ENCODE data around the gene HOXA10. TPM values are rescaled to one million over a fixed set of nuclear protein-coding genes. Genes with fewer than 3 reads are reported as not detected.

Gene HOXA10
- total RNA-seq, 1 donor from 2014 or later, result not detected

- Histone ChIP-seq H3K27ac (replicated peaks) (no peak overlapping the region), H3K4me3 (no peak overlapping the region), H3K27me3 (ENCODE audit: low read depth) (peaks cover 100% of the 10 kb centered on the region), H3K4me1 (peaks cover 10% of the 10 kb centered on the region), H3K36me3 (no peaks in the 10 kb centered on the region), H3K9me3 (replicated peaks) (no peaks in the 10 kb centered on the region)
- no peak for DNase-seq
- intact Hi-C loops (cut with micrococcal nuclease), result no loop called here
- TF ChIP-seq CTCF (IDR thresholded peaks at IDR 0.05; ENCODE audit: borderline replicate concordance), result no peak
These were observed 47.4 kb downstream of the HOXA10 start for GRCh38 chr7:27126596-27127327.

GRCh38 chr7:27125986-27126394 lies 48.1 kb downstream of the HOXA10 start:
- no peak for TF ChIP-seq CTCF (IDR thresholded peaks at IDR 0.05; ENCODE audit: borderline replicate concordance)
- no peaks in the 10 kb centered on the region for H3K9me3 ChIP-seq (replicated peaks)
- no peaks in the 10 kb centered on the region for H3K36me3 ChIP-seq
- H3K4me3 ChIP-seq, result no peak overlapping the region
- peaks cover 98% of the 10 kb centered on the region for H3K27me3 ChIP-seq (ENCODE audit: low read depth)
- intact Hi-C loops (cut with micrococcal nuclease), result no loop called here
- H3K27ac ChIP-seq (replicated peaks), result no peak overlapping the region
- no peak for DNase-seq
- H3K4me1 ChIP-seq, result peaks cover 6% of the 10 kb centered on the region

GRCh38 chr7:27124902-27125689 lies 49.0 kb downstream of the HOXA10 start:
- Histone ChIP-seq H3K27ac (replicated peaks) (no peak overlapping the region), H3K27me3 (ENCODE audit: low read depth) (peaks cover 98% of the 10 kb centered on the region), H3K4me1 (no peaks in the 10 kb centered on the region), H3K36me3 (no peaks in the 10 kb centered on the region), H3K9me3 (replicated peaks) (no peaks in the 10 kb centered on the region), H3K4me3 (no peak overlapping the region)
- no peak for TF ChIP-seq CTCF (IDR thresholded peaks at IDR 0.05; ENCODE audit: borderline replicate concordance)
- no peak for DNase-seq
- intact Hi-C loops (cut with micrococcal nuclease), result no loop called here

- Histone ChIP-seq H3K9me3 (replicated peaks) (no peaks in the 10 kb centered on the region), H3K27me3 (ENCODE audit: low read depth) (peaks cover 98% of the 10 kb centered on the region), H3K4me1 (no peaks in the 10 kb centered on the region), H3K36me3 (no peaks in the 10 kb centered on the region), H3K4me3 (no peak overlapping the region), H3K27ac (replicated peaks) (no peak overlapping the region)
- no peak for TF ChIP-seq CTCF (IDR thresholded peaks at IDR 0.05; ENCODE audit: borderline replicate concordance)
- intact Hi-C loops (cut with micrococcal nuclease), result no loop called here
- no peak for DNase-seq
These were observed 49.8 kb downstream of the HOXA10 start for GRCh38 chr7:27124096-27124901.

GRCh38 chr7:27123477-27124053 lies 50.6 kb downstream of the HOXA10 start:
- no peaks in the 10 kb centered on the region for H3K36me3 ChIP-seq
- peaks cover 98% of the 10 kb centered on the region for H3K27me3 ChIP-seq (ENCODE audit: low read depth)
- intact Hi-C loops (cut with micrococcal nuclease), result no loop called here
- DNase-seq, result no peak
- no peak overlapping the region for H3K27ac ChIP-seq (replicated peaks)
- H3K4me1 ChIP-seq, result no peaks in the 10 kb centered on the region
- no peaks in the 10 kb centered on the region for H3K9me3 ChIP-seq (replicated peaks)
- no peak for TF ChIP-seq CTCF (IDR thresholded peaks at IDR 0.05; ENCODE audit: borderline replicate concordance)
- H3K4me3 ChIP-seq, result no peak overlapping the region
